HEK293 (cell line): ENCODE results near the gene VWA3B.

Source experiments
- CTCF ChIA-PET: fragments of 350-600 bp; formaldehyde crosslinking; extraction: SDS; loops from one replicate; lab custom pipeline; 2021; ENCODE audit warnings: antibody characterized with exemption; lab: Yijun Ruan, JAX
- POLR2A ChIA-PET: fragments of 300-600 bp; formaldehyde crosslinking; extraction: SDS; loops from one replicate; lab custom pipeline; 2020; ENCODE audit warnings: antibody characterized with exemption, inconsistent platforms; lab: Yijun Ruan, JAX
- H3K27ac ChIP-seq: fragments of 200-500 bp; sonication (Bioruptor generic); 2 replicates; pipeline ENCODE4 v1.5.1; 2014; ENCODE audit warnings: low read depth, low read length, control low read depth, inconsistent platforms; ENCODE audit errors: extremely low read depth
- H3K36me3 ChIP-seq, 2 experiments: fragments of 200-500 bp in 1 of 2; sonication (Bioruptor generic) in 1 of 2; 1 replicate in 1 of 2; 2 replicates in 1 of 2; pipeline ENCODE4 v1.5.1; 2014 to 2017; ENCODE audit warnings: inconsistent platforms in 2 of 2, low read length in 2 of 2; ENCODE audit not compliant: control insufficient read depth in 2 of 2, insufficient read depth in 1 of 2
- H3K4me1 ChIP-seq: fragments of 200-500 bp; sonication (Bioruptor generic); 2 replicates; pipeline ENCODE4 v1.5.1; 2014; ENCODE audit warnings: mild to moderate bottlenecking, low read length, inconsistent platforms; ENCODE audit not compliant: control insufficient read depth, insufficient read depth
- H3K4me3 ChIP-seq: 2 replicates; pipeline ENCODE4 v1.5.1; 2011; ENCODE audit warnings: low read depth, mild to moderate bottlenecking, control low read depth, low read length, moderate library complexity
- H3K9me3 ChIP-seq: fragments of 200-500 bp; sonication (Bioruptor generic); 2 replicates; pipeline ENCODE4 v1.5.1; 2014; ENCODE audit warnings: low read depth, low read length, inconsistent platforms; ENCODE audit not compliant: control insufficient read depth, insufficient read depth
- FEZF1 ChIP-seq: fragments of 450-650 bp; formaldehyde crosslinking; IDR thresholded peaks from 2 replicates; pipeline ENCODE4 v1.5.1; 2016; ENCODE audit warnings: missing biosample characterization, missing genetic modification characterization
- GLIS2 ChIP-seq: fragments of 450-650 bp; formaldehyde crosslinking; IDR thresholded peaks from 2 replicates; pipeline ENCODE4 v1.5.1; 2016; ENCODE audit warnings: missing biosample characterization, missing genetic modification characterization
- KLF16 ChIP-seq: fragments of 450-650 bp; formaldehyde crosslinking; IDR thresholded peaks from 2 replicates; pipeline ENCODE4 v1.5.1; 2017; ENCODE audit warnings: missing biosample characterization, missing genetic modification characterization
- MZF1 ChIP-seq: fragments of 450-650 bp; formaldehyde crosslinking; IDR thresholded peaks from 2 replicates; pipeline ENCODE4 v1.5.1; 2017; ENCODE audit warnings: missing biosample characterization, missing genetic modification characterization, borderline replicate concordance
- ZNF146 ChIP-seq: fragments of 450-650 bp; formaldehyde crosslinking; IDR thresholded peaks from 2 replicates; pipeline ENCODE4 v1.5.1; 2016; ENCODE audit warnings: missing biosample characterization, missing genetic modification characterization
- ZNF157 ChIP-seq: fragments of 450-650 bp; formaldehyde crosslinking; IDR thresholded peaks from 2 replicates; pipeline ENCODE4 v1.5.1; 2016; ENCODE audit warnings: missing biosample characterization, missing genetic modification characterization
- ZNF221 ChIP-seq: fragments of 450-650 bp; formaldehyde crosslinking; IDR thresholded peaks from 2 replicates; pipeline ENCODE4 v1.5.1; 2017; ENCODE audit warnings: missing biosample characterization, missing genetic modification characterization, borderline replicate concordance
- ZNF514 ChIP-seq: fragments of 450-650 bp; formaldehyde crosslinking; IDR thresholded peaks from 2 replicates; pipeline ENCODE4 v1.5.1; 2016; ENCODE audit warnings: missing biosample characterization, missing genetic modification characterization
- ZSCAN5A ChIP-seq: fragments of 450-650 bp; formaldehyde crosslinking; IDR thresholded peaks from 2 replicates; pipeline ENCODE4 v1.5.1; 2016; ENCODE audit warnings: missing biosample characterization, missing genetic modification characterization
- TF ChIP-seq, protein P1 (sequence below): fragments of 450-650 bp; formaldehyde crosslinking; IDR thresholded peaks from 2 replicates; pipeline ENCODE4 v1.5.1; 2016; ENCODE audit warnings: missing biosample characterization, missing genetic modification characterization
- TF ChIP-seq, protein P2 (sequence below): fragments of 450-650 bp; formaldehyde crosslinking; IDR thresholded peaks from 2 replicates; pipeline ENCODE4 v1.5.1; 2016; ENCODE audit warnings: missing biosample characterization, missing genetic modification characterization
- TF ChIP-seq, protein P3 (sequence below): fragments of 450-650 bp; formaldehyde crosslinking; IDR thresholded peaks from 2 replicates; pipeline ENCODE4 v1.5.1; 2016; ENCODE audit warnings: missing biosample characterization, missing genetic modification characterization
- TF ChIP-seq, protein P4 (sequence below): fragments of 450-650 bp; formaldehyde crosslinking; IDR thresholded peaks from 2 replicates; pipeline ENCODE4; 2016; ENCODE audit warnings: missing biosample characterization, missing genetic modification characterization

The VWA3B gene

GRCh38 chr2:98341241-98341640 is 254.3 kb downstream of the VWA3B start (continued):
- TF ChIP-seq, protein P1, sequence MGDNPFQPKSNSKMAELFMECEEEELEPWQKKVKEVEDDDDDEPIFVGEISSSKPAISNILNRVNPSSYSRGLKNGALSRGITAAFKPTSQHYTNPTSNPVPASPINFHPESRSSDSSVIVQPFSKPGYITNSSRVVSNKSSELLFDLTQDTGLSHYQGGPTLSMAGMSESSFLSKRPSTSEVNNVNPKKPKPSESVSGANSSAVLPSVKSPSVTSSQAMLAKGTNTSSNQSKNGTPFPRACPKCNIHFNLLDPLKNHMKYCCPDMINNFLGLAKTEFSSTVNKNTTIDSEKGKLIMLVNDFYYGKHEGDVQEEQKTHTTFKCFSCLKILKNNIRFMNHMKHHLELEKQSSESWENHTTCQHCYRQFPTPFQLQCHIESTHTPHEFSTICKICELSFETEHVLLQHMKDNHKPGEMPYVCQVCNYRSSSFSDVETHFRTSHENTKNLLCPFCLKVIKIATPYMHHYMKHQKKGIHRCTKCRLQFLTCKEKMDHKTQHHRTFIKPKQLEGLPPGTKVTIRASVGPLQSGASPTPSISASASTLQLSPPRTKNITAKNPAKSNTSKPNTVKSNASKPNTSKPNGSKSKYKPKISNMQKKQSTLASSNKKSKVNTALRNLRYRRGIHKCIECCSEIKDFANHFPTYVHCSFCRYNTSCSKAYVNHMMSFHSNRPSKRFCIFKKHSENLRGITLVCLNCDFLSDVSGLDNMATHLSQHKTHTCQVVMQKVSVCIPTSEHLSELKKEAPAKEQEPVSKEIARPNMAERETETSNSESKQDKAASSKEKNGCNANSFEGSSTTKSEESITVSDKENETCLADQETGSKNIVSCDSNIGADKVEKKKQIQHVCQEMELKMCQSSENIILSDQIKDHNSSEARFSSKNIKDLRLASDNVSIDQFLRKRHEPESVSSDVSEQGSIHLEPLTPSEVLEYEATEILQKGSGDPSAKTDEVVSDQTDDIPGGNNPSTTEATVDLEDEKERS (tag by site-specific recombination) = no peak
- no peak for TF ChIP-seq KLF16 (tag by site-specific recombination)
- TF ChIP-seq, protein P2, sequence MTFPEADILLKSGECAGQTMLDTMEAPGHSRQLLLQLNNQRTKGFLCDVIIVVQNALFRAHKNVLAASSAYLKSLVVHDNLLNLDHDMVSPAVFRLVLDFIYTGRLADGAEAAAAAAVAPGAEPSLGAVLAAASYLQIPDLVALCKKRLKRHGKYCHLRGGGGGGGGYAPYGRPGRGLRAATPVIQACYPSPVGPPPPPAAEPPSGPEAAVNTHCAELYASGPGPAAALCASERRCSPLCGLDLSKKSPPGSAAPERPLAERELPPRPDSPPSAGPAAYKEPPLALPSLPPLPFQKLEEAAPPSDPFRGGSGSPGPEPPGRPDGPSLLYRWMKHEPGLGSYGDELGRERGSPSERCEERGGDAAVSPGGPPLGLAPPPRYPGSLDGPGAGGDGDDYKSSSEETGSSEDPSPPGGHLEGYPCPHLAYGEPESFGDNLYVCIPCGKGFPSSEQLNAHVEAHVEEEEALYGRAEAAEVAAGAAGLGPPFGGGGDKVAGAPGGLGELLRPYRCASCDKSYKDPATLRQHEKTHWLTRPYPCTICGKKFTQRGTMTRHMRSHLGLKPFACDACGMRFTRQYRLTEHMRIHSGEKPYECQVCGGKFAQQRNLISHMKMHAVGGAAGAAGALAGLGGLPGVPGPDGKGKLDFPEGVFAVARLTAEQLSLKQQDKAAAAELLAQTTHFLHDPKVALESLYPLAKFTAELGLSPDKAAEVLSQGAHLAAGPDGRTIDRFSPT = no peak
- TF ChIP-seq ZSCAN5A (tag by site-specific recombination) = no peak
- TF ChIP-seq MZF1 (tag by site-specific recombination) = no peak
- no peak for TF ChIP-seq ZNF157 (tag by site-specific recombination)
- TF ChIP-seq, protein P3, sequence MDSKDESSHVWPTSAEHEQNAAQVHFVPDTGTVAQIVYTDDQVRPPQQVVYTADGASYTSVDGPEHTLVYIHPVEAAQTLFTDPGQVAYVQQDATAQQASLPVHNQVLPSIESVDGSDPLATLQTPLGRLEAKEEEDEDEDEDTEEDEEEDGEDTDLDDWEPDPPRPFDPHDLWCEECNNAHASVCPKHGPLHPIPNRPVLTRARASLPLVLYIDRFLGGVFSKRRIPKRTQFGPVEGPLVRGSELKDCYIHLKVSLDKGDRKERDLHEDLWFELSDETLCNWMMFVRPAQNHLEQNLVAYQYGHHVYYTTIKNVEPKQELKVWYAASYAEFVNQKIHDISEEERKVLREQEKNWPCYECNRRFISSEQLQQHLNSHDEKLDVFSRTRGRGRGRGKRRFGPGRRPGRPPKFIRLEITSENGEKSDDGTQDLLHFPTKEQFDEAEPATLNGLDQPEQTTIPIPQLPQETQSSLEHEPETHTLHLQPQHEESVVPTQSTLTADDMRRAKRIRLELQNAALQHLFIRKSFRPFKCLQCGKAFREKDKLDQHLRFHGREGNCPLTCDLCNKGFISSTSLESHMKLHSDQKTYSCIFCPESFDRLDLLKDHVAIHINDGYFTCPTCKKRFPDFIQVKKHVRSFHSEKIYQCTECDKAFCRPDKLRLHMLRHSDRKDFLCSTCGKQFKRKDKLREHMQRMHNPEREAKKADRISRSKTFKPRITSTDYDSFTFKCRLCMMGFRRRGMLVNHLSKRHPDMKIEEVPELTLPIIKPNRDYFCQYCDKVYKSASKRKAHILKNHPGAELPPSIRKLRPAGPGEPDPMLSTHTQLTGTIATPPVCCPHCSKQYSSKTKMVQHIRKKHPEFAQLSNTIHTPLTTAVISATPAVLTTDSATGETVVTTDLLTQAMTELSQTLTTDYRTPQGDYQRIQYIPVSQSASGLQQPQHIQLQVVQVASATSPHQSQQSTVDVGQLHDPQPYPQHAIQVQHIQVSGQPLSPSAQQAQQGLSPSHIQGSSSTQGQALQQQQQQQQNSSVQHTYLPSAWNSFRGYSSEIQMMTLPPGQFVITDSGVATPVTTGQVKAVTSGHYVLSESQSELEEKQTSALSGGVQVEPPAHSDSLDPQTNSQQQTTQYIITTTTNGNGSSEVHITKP (tag by site-specific recombination) = no peak
- TF ChIP-seq GLIS2 (tag by site-specific recombination) = no peak

DNA sequence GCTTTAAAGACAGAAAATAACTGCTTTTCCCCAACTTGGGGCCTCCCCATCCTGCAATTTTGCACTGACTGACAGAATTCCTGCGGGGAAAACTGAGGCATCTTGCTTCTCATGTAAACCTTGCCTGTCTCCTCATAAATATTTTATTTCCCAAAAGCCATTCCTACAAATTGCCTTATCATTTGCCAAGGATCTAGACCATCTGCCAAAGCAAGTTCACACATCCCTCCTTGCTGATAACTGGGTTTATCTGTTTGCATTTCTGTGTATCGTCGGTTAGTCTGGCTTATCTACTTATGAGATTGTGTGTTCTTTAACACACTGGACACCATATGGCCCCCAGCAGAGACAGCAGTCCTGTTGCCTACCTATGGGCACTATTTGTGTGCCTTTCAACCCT is 256.3 kb downstream of the VWA3B start:
- POLR2A ChIA-PET = no interaction called here
- no peaks in the 10 kb centered on the region for H3K36me3 ChIP-seq
- H3K4me1 ChIP-seq = no peaks in the 10 kb centered on the region
- no peak overlapping the region for H3K4me3 ChIP-seq
- no peaks in the 10 kb centered on the region for H3K9me3 ChIP-seq
- TF ChIP-seq FEZF1 (tag by site-specific recombination) (no peak), ZNF146 (no peak), ZNF514 (no peak), ZNF221 (tag by site-specific recombination) (no peak)
- TF ChIP-seq, protein P4, sequence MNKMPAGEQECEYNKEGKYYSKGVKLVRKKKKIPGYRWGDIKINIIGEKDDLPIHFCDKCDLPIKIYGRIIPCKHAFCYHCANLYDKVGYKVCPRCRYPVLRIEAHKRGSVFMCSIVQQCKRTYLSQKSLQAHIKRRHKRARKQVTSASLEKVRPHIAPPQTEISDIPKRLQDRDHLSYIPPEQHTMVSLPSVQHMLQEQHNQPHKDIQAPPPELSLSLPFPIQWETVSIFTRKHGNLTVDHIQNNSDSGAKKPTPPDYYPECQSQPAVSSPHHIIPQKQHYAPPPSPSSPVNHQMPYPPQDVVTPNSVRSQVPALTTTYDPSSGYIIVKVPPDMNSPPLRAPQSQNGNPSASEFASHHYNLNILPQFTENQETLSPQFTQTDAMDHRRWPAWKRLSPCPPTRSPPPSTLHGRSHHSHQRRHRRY (tag by site-specific recombination) = no peak
- TF ChIP-seq, all 188 proteins: peak for 0
- H3K27ac ChIP-seq = no peak overlapping the region
- CTCF ChIA-PET = no interaction called here
